GM12878 (cell line): ENCODE results near the gene CAPNS2. TPM values are rescaled to one million over a fixed set of nuclear protein-coding genes. Genes with fewer than 3 reads are reported as not detected.

Experiments used
- ATAC-seq: fragments of 200-7000 bp; cut with Tn5 transposase; 3 replicates; pipeline ENCODE4 v1.9.1; 2020; ENCODE audit warnings: mild to moderate bottlenecking, moderate library complexity
- BruUV-seq: library from RNA; stranded (reverse); fragments of 400-500 nt; replicated peaks from 2 replicates; lab custom pipeline; 2021; lab: Mats Ljungman, UMichigan
- CTCF ChIA-PET: fragments of 300-600 bp; sonication (Branson Sonifier 250); formaldehyde crosslinking; extraction: SDS; loops from one replicate; lab custom pipeline; 2021; ENCODE audit warnings: inconsistent platforms; lab: Yijun Ruan, JAX
- POLR2A ChIA-PET: fragments of 350-600 bp; formaldehyde crosslinking; extraction: SDS; loops from one replicate; lab custom pipeline; 2021; ENCODE audit warnings: inconsistent platforms; lab: Charles Lee
- RAD21 ChIA-PET: fragments of 300-600 bp; sonication (Branson Sonifier 250); formaldehyde crosslinking; loops from one replicate; lab custom pipeline; 2023; ENCODE audit warnings: antibody characterized with exemption; ENCODE audit not compliant: unreplicated experiment; lab: Charles Lee
- SMC1A ChIA-PET: fragments of 300-600 bp; sonication (Branson Sonifier 250); formaldehyde crosslinking; loops from one replicate; lab custom pipeline; 2023; ENCODE audit not compliant: unreplicated experiment, uncharacterized antibody; lab: Charles Lee
- DNase-seq: peaks from one replicate; pipeline ENCODE4 v3.0.0-alpha.2; 2011; ENCODE audit warnings: low read depth, low spot score
- FAIRE-seq: peaks from 3 replicates; lab custom pipeline; 2011; peaks lifted over from hg19 to GRCh38; lab: Jason Lieb, UNC
- H2AFZ ChIP-seq: 2 replicates; pipeline ENCODE4 v1.6.0; 2011; ENCODE audit warnings: low read depth, low read length, control low read depth; ENCODE audit not compliant: control insufficient read depth
- H3K27ac ChIP-seq: 2 replicates; pipeline ENCODE4 v1.5.1; 2011; ENCODE audit warnings: control low read depth; ENCODE audit not compliant: control insufficient read depth, insufficient read depth
- H3K27me3 ChIP-seq, 2 experiments: replicated peaks in 1 of 2; 2 replicates each; pipeline versions ENCODE4 v1.6.0 to v1.6.1; 2011; ENCODE audit warnings: low read length in 1 of 2; ENCODE audit not compliant: control insufficient read depth in 2 of 2, insufficient read depth in 2 of 2
- H3K36me3 ChIP-seq, 2 experiments: 2 replicates each; pipeline ENCODE4 v1.5.1; 2011; ENCODE audit warnings: low read length in 1 of 2; ENCODE audit not compliant: control insufficient read depth in 2 of 2, insufficient read depth in 2 of 2
- H3K4me1 ChIP-seq: 2 replicates; pipeline ENCODE4 v1.6.1; 2011; ENCODE audit warnings: mild to moderate bottlenecking, low read length, moderate library complexity, mixed read lengths; ENCODE audit not compliant: control insufficient read depth, insufficient read depth
- H3K4me2 ChIP-seq: 2 replicates; pipeline ENCODE4 v1.6.0; 2011; ENCODE audit warnings: control low read depth; ENCODE audit not compliant: control insufficient read depth, insufficient read depth
- H3K4me3 ChIP-seq: fragments of 200-600 bp; sonication (generic); 2 replicates; pipeline ENCODE4 v1.5.1; 2016
- H3K79me2 ChIP-seq: 2 replicates; pipeline ENCODE4 v1.6.0; 2011; ENCODE audit warnings: low read length; ENCODE audit not compliant: control insufficient read depth, insufficient read depth
- H3K9ac ChIP-seq: 2 replicates; pipeline ENCODE4 v1.8.0; 2011; ENCODE audit warnings: low read length, control low read depth, mixed read lengths; ENCODE audit not compliant: control insufficient read depth, insufficient read depth
- H3K9me3 ChIP-seq: replicated peaks from 3 replicates; pipeline ENCODE4 v1.5.1; 2011; ENCODE audit warnings: mild to moderate bottlenecking, low read length; ENCODE audit not compliant: control insufficient read depth, insufficient read depth
- H4K20me1 ChIP-seq: 2 replicates; pipeline ENCODE4 v1.6.0; 2011; ENCODE audit not compliant: control insufficient read depth, insufficient read depth
- ASH2L ChIP-seq: fragments of 300-600, 200-600 bp; sonication (generic); IDR thresholded peaks from 2 replicates; pipeline ENCODE4 v1.6.1; 2017; ENCODE audit warnings: low read depth, mild to moderate bottlenecking, borderline replicate concordance
- BMI1 ChIP-seq: fragments of 450-650 bp; IDR thresholded peaks from 2 replicates; pipeline ENCODE4 v1.6.1; 2016; ENCODE audit warnings: mild to moderate bottlenecking, moderate library complexity, borderline replicate concordance
- CHD1 ChIP-seq: IDR thresholded peaks from 2 replicates; pipeline ENCODE4 v1.6.1; 2012; ENCODE audit warnings: low read depth, low read length, improper control_type of control experiment
- DPF2 ChIP-seq: fragments of 450-650 bp; IDR thresholded peaks from 2 replicates; pipeline ENCODE4 v1.6.1; 2017; ENCODE audit warnings: mild to moderate bottlenecking
- IKZF2 ChIP-seq, 2 experiments: fragments of 450-650 bp; IDR thresholded peaks; 2 replicates each; pipeline ENCODE4 v1.6.1; 2017; ENCODE audit warnings: mild to moderate bottlenecking in 2 of 2, moderate library complexity in 2 of 2
- MEF2A ChIP-seq: IDR thresholded peaks from 2 replicates; pipeline ENCODE4 v1.6.1; 2011; ENCODE audit warnings: low read depth, mild to moderate bottlenecking, low read length, moderate library complexity; ENCODE audit not compliant: insufficient read depth
- POLR2A ChIP-seq: IDR thresholded peaks from 2 replicates; pipeline ENCODE4 v1.6.1; 2011; ENCODE audit warnings: low read depth, mild to moderate bottlenecking, low read length
- TARDBP ChIP-seq: IDR thresholded peaks from 2 replicates; pipeline ENCODE4 v1.6.1; 2016; ENCODE audit warnings: borderline replicate concordance
- TBL1XR1 ChIP-seq: IDR thresholded peaks from 2 replicates; pipeline ENCODE4 v1.6.1; 2012; ENCODE audit warnings: low read depth, low read length, improper control_type of control experiment
- ZNF274 ChIP-seq: IDR thresholded peaks from one replicate; pipeline ENCODE4 v1.8.0; 2011; ENCODE audit not compliant: insufficient read length, insufficient read depth
- WGBS: methylation state at CpG from one replicate; pipeline ENCODE4 v1.1.6; 2016; ENCODE audit warnings: low lambda C conversion rate; ENCODE audit not compliant: insufficient replicate concordance, insufficient coverage; ENCODE audit errors: missing lambda C conversion rate; 5-methylcytosine and 5-hydroxymethylcytosine counted together
- in situ Hi-C: fragments of 300-500 bp; cut with MboI; formaldehyde crosslinking; loops from 9 replicates; pipeline ENCODE4 v1.14.3; 2018; ENCODE audit warnings: mixed read lengths
- intact Hi-C: fragments of 100-400 bp; cut with micrococcal nuclease; formaldehyde crosslinking; loops from one replicate; pipeline ENCODE4 v1.14.2; 2022; ENCODE audit not compliant: unreplicated experiment
- polyA plus RNA-seq, 11 experiments: library from polyadenylated mRNA; depleted of rRNA in 4 of 11; unstranded in 6 of 11; stranded (reverse) in 5 of 11; fragments of >200 nt; fragmentation: Nextera tagmentation in 4 of 11; fragmentation: Illumina TruSeq in 1 of 11; extraction: Ambion mirVana in 4 of 11; extraction: Trizol in 1 of 11; gene quantifications; 1 replicate in 1 of 11; 2 replicates in 10 of 11; pipeline versions ENCODE4 v1.2.1 to v1.2.3, GENCODE V29; 2011 to 2016; ENCODE audit warnings: inconsistent platforms in 2 of 11, missing spikeins in 2 of 11, low read depth in 1 of 11
- total RNA-seq, 4 experiments: library from RNA; depleted of rRNA in 3 of 4; stranded (reverse); fragments of >200 nt in 3 of 4; fragmentation: Illumina TruSeq in 1 of 4; extraction: Trizol in 1 of 4; gene quantifications; 2 replicates each; pipeline versions ENCODE4 v1.2.1 to v1.2.3, GENCODE V29; 2013 to 2021
- TF ChIP-seq, protein P1 (sequence below): IDR thresholded peaks from 2 replicates; pipeline ENCODE4 v1.6.1; 2011; ENCODE audit warnings: borderline replicate concordance, low read depth, mild to moderate bottlenecking, moderate library complexity, mixed read lengths, low read length; ENCODE audit not compliant: insufficient read depth; ENCODE audit errors: extremely low read length

Gene CAPNS2
- total and polyA plus RNA-seq, 10 of the 15 experiments (the other 5 are each of a cell fraction or from before 2014, with no cell fraction given): not detected

DNA sequence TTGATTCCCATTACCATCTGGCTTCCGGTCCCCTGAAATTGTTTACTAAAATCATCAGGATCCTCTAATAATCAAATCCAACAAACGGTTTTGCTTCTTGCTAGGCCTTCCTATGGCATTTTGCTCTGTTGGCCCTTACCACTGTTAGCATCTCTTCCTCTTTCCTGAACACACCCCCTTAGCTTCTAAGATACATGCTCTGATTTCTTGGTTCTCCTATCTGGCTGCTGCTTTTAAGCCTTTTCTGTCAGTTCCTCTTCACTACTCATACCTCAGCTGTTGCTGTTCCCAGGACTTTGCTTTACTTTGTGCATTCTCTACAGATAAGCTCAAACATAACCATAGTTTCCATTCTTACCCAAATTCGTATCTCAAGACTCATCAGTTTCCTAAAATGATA lies 11.4 kb downstream of the CAPNS2 start:
- no TSS peak for BruUV-seq

DNA sequence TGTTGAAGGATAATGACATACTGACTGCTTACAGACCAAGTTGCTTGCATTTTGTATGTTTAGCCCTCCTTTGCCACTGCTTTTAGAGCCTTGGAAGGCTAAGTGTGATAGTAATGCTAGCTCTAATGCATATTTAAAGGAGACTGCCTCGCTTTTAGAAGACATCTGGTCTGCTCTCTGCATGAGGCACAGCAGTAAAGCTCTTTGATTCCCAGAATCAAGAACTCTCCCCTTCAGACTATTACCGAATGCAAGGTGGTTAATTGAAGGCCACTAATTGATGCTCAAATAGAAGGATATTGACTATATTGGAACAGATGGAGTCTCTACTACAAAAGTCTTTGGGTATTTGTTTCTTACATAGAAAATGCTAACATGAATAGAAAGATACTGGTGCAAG lies 19.1 kb downstream of the CAPNS2 start:
- H3K9me3 ChIP-seq: no peaks in the 10 kb centered on the region
- DNase-seq (no peak), ATAC-seq (no peak)
- H3K27ac ChIP-seq: no peak overlapping the region
- 50% methylated on average over 2 of the region's 2 CpGs for WGBS
- in situ Hi-C loops: no loop called here
- TF ChIP-seq BMI1 (no peak), TARDBP (no peak), ZNF274 (no peak), MEF2A (no peak), DPF2 (no peak), ASH2L (no peak), POLR2A (no peak), CHD1 (no peak), IKZF2 (IDR thresholded peaks at IDR 0.05) (no peak)
- TF ChIP-seq, protein P1, sequence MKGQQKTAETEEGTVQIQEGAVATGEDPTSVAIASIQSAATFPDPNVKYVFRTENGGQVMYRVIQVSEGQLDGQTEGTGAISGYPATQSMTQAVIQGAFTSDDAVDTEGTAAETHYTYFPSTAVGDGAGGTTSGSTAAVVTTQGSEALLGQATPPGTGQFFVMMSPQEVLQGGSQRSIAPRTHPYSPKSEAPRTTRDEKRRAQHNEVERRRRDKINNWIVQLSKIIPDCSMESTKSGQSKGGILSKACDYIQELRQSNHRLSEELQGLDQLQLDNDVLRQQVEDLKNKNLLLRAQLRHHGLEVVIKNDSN: no peak
- TF ChIP-seq, all 136 proteins: peak for 0
- no peaks in the 10 kb centered on the region for H3K36me3 ChIP-seq
- H4K20me1 ChIP-seq: no peaks in the 10 kb centered on the region
- H3K79me2 ChIP-seq: no peaks in the 10 kb centered on the region
- H3K9ac ChIP-seq: no peak overlapping the region
- ChIA-PET CTCF (no interaction called here), RAD21 (no interaction called here), POLR2A (no interaction called here), SMC1A (no interaction called here)
- no peak for FAIRE-seq
- no peaks in the 10 kb centered on the region for H3K4me1 ChIP-seq
- intact Hi-C loops: no loop called here
- no TSS peak for BruUV-seq
- no peak overlapping the region for H3K4me2 ChIP-seq
- H2AFZ ChIP-seq: no peak overlapping the region
- H3K4me3 ChIP-seq: no peak overlapping the region
- H3K27me3 ChIP-seq: no peaks in the 10 kb centered on the region

More for the DNA sequence above, 11.4 kb downstream of the CAPNS2 start:
- no peak for TF ChIP-seq TBL1XR1
- Histone ChIP-seq H2AFZ (no peak overlapping the region), H3K27me3 (no peaks in the 10 kb centered on the region), H3K4me1 (no peaks in the 10 kb centered on the region), H3K79me2 (no peaks in the 10 kb centered on the region), H3K9me3 (no peaks in the 10 kb centered on the region), H4K20me1 (no peaks in the 10 kb centered on the region), H3K36me3 (no peaks in the 10 kb centered on the region), H3K9ac (no peak overlapping the region), H3K4me3 (no peak overlapping the region), H3K27ac (no peak overlapping the region), H3K4me2 (no peak overlapping the region)
- SMC1A ChIA-PET: no interaction called here
- no peak for FAIRE-seq
- POLR2A ChIA-PET: no interaction called here
- no peak for DNase-seq
- CTCF ChIA-PET: interaction anchor here (0.8 kb wide), 1 partner anchor 10 kb away, joined by 3 read pairs; no protein-coding TSS in a partner anchor
- in situ Hi-C loops (no loop called here), intact Hi-C loops (no loop called here)
- ATAC-seq: no peak
- RAD21 ChIA-PET: no interaction called here
- WGBS: 17% methylated on average over 3 of the region's 3 CpGs
